HEK293 (cell line): ENCODE results near the gene STRN4.

Source experiments
- CTCF ChIA-PET: fragments of 350-600 bp; formaldehyde crosslinking; extraction: SDS; loops from one replicate; lab custom pipeline; 2021; ENCODE audit warnings: antibody characterized with exemption; lab: Yijun Ruan, JAX
- POLR2A ChIA-PET: fragments of 300-600 bp; formaldehyde crosslinking; extraction: SDS; loops from one replicate; lab custom pipeline; 2020; ENCODE audit warnings: antibody characterized with exemption, inconsistent platforms; lab: Yijun Ruan, JAX
- H3K27ac ChIP-seq: fragments of 200-500 bp; sonication (Bioruptor generic); 2 replicates; pipeline ENCODE4 v1.5.1; 2014; ENCODE audit warnings: low read depth, low read length, control low read depth, inconsistent platforms; ENCODE audit errors: extremely low read depth
- H3K36me3 ChIP-seq, 2 experiments: fragments of 200-500 bp in 1 of 2; sonication (Bioruptor generic) in 1 of 2; 1 replicate in 1 of 2; 2 replicates in 1 of 2; pipeline ENCODE4 v1.5.1; 2014 to 2017; ENCODE audit warnings: inconsistent platforms in 2 of 2, low read length in 2 of 2; ENCODE audit not compliant: control insufficient read depth in 2 of 2, insufficient read depth in 1 of 2
- H3K4me1 ChIP-seq: fragments of 200-500 bp; sonication (Bioruptor generic); 2 replicates; pipeline ENCODE4 v1.5.1; 2014; ENCODE audit warnings: mild to moderate bottlenecking, low read length, inconsistent platforms; ENCODE audit not compliant: control insufficient read depth, insufficient read depth
- H3K4me3 ChIP-seq: 2 replicates; pipeline ENCODE4 v1.5.1; 2011; ENCODE audit warnings: low read depth, mild to moderate bottlenecking, control low read depth, low read length, moderate library complexity
- H3K9me3 ChIP-seq: fragments of 200-500 bp; sonication (Bioruptor generic); 2 replicates; pipeline ENCODE4 v1.5.1; 2014; ENCODE audit warnings: low read depth, low read length, inconsistent platforms; ENCODE audit not compliant: control insufficient read depth, insufficient read depth
- BCL6B ChIP-seq: fragments of 450-650 bp; formaldehyde crosslinking; IDR thresholded peaks from 2 replicates; pipeline ENCODE4 v1.5.1; 2017; ENCODE audit warnings: missing biosample characterization, missing genetic modification characterization
- CTCF ChIP-seq: fragments of 450-650 bp; formaldehyde crosslinking; IDR thresholded peaks from 2 replicates; pipeline ENCODE4 v1.5.1; 2016; ENCODE audit warnings: missing biosample characterization, missing genetic modification characterization
- REST ChIP-seq: fragments of 450-650 bp; formaldehyde crosslinking; IDR thresholded peaks from 2 replicates; pipeline ENCODE4 v1.5.1; 2016; ENCODE audit warnings: missing biosample characterization, missing genetic modification characterization
- TSHZ1 ChIP-seq: fragments of 450-650 bp; formaldehyde crosslinking; IDR thresholded peaks from 2 replicates; pipeline ENCODE4 v1.5.1; 2016; ENCODE audit warnings: missing biosample characterization, missing genetic modification characterization, borderline replicate concordance
- WT1 ChIP-seq: fragments of 450-650 bp; formaldehyde crosslinking; IDR thresholded peaks from 2 replicates; pipeline ENCODE4 v1.5.1; 2016; ENCODE audit warnings: missing biosample characterization, missing genetic modification characterization
- ZFP3 ChIP-seq: fragments of 450-650 bp; formaldehyde crosslinking; IDR thresholded peaks from 2 replicates; pipeline ENCODE4 v1.5.1; 2016; ENCODE audit warnings: low read depth, missing biosample characterization, missing genetic modification characterization
- ZNF138 ChIP-seq: fragments of 450-650 bp; formaldehyde crosslinking; IDR thresholded peaks from 2 replicates; pipeline ENCODE4 v1.5.1; 2016; ENCODE audit warnings: missing biosample characterization, missing genetic modification characterization, borderline replicate concordance
- ZNF214 ChIP-seq: fragments of 450-650 bp; formaldehyde crosslinking; IDR thresholded peaks from 2 replicates; pipeline ENCODE4 v1.5.1; 2017; ENCODE audit warnings: missing biosample characterization, mild to moderate bottlenecking, missing genetic modification characterization, borderline replicate concordance
- ZNF292 ChIP-seq: fragments of 450-650 bp; formaldehyde crosslinking; IDR thresholded peaks from 2 replicates; pipeline ENCODE4 v1.5.1; 2016; ENCODE audit warnings: low read depth, missing biosample characterization, missing genetic modification characterization, borderline replicate concordance
- ZNF354C ChIP-seq: fragments of 450-650 bp; formaldehyde crosslinking; IDR thresholded peaks from 2 replicates; pipeline ENCODE4 v1.5.1; 2016; ENCODE audit warnings: missing biosample characterization, missing genetic modification characterization, low read depth, borderline replicate concordance
- ZNF394 ChIP-seq: fragments of 450-650 bp; formaldehyde crosslinking; IDR thresholded peaks from 2 replicates; pipeline ENCODE4 v1.5.1; 2016; ENCODE audit warnings: missing biosample characterization, missing genetic modification characterization, mild to moderate bottlenecking, moderate library complexity, borderline replicate concordance
- ZNF670 ChIP-seq: fragments of 450-650 bp; formaldehyde crosslinking; IDR thresholded peaks from 2 replicates; pipeline ENCODE4 v1.5.1; 2016; ENCODE audit warnings: missing biosample characterization, missing genetic modification characterization, low read depth
- ZNF677 ChIP-seq: fragments of 450-650 bp; IDR thresholded peaks from 2 replicates; pipeline ENCODE4 v1.5.0; 2018; ENCODE audit warnings: missing biosample characterization, mild to moderate bottlenecking, missing genetic modification characterization, moderate library complexity
- ZNF768 ChIP-seq: fragments of 450-650 bp; formaldehyde crosslinking; IDR thresholded peaks from 2 replicates; pipeline ENCODE4 v1.5.1; 2018; ENCODE audit warnings: missing biosample characterization, mild to moderate bottlenecking, missing genetic modification characterization
- ZNF791 ChIP-seq: fragments of 450-650 bp; formaldehyde crosslinking; IDR thresholded peaks from 2 replicates; pipeline ENCODE4 v1.5.1; 2016; ENCODE audit warnings: missing biosample characterization, missing genetic modification characterization
- ZNF792 ChIP-seq: fragments of 450-650 bp; formaldehyde crosslinking; IDR thresholded peaks from 2 replicates; pipeline ENCODE4 v1.5.1; 2016; ENCODE audit warnings: missing biosample characterization, missing genetic modification characterization
- TF ChIP-seq, protein P1 (sequence below): fragments of 450-650 bp; formaldehyde crosslinking; IDR thresholded peaks from 2 replicates; pipeline ENCODE4 v1.5.1; 2016; ENCODE audit warnings: missing biosample characterization, missing genetic modification characterization
- TF ChIP-seq, protein P2 (sequence below): fragments of 450-650 bp; formaldehyde crosslinking; IDR thresholded peaks from 2 replicates; pipeline ENCODE4 v1.5.1; 2017; ENCODE audit warnings: missing biosample characterization, missing genetic modification characterization
- TF ChIP-seq, protein P3 (sequence below): fragments of 450-650 bp; formaldehyde crosslinking; IDR thresholded peaks from 2 replicates; pipeline ENCODE4 v1.5.1; 2016; ENCODE audit warnings: missing biosample characterization, missing genetic modification characterization

The STRN4 gene

DNA sequence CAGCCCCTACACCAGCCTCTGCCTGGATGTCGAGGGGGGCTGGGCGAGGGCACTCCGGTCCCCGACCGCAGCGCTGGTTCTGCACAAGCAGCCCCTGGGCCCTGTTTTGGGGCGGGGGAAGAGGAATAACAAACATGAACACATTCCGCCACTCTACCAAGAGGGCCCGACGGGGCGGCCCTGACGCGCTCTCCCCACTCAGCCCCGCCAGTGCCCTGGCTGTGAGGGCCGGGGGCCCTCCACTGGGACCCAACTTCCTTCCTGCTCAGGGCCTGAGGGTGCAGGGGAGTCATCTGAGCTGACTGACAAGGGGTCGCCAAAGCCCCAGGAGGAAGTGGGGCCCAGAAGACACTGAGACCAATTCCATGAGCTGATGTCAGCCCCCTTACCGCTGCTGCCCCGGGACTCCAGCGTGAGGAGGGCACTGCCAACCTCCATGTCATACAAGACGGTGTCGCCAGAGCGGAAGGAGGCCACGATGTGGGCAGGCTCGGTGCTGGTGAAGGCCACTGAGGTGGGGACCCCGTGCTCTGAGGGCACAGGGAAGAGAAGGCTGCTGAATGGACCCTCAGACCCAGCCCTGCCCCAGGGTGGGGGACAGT is 23.7 kb downstream of the STRN4 start:
- TF ChIP-seq, protein P1, sequence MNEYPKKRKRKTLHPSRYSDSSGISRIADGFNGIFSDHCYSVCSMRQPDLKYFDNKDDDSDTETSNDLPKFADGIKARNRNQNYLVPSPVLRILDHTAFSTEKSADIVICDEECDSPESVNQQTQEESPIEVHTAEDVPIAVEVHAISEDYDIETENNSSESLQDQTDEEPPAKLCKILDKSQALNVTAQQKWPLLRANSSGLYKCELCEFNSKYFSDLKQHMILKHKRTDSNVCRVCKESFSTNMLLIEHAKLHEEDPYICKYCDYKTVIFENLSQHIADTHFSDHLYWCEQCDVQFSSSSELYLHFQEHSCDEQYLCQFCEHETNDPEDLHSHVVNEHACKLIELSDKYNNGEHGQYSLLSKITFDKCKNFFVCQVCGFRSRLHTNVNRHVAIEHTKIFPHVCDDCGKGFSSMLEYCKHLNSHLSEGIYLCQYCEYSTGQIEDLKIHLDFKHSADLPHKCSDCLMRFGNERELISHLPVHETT = no peak
- no peak for TF ChIP-seq ZNF214 (tag by site-specific recombination)
- no peak for TF ChIP-seq ZNF677 (tag by site-specific recombination)
- TF ChIP-seq ZNF768 = no peak
- TF ChIP-seq TSHZ1 (tag by site-specific recombination) = no peak
- TF ChIP-seq, protein P2, sequence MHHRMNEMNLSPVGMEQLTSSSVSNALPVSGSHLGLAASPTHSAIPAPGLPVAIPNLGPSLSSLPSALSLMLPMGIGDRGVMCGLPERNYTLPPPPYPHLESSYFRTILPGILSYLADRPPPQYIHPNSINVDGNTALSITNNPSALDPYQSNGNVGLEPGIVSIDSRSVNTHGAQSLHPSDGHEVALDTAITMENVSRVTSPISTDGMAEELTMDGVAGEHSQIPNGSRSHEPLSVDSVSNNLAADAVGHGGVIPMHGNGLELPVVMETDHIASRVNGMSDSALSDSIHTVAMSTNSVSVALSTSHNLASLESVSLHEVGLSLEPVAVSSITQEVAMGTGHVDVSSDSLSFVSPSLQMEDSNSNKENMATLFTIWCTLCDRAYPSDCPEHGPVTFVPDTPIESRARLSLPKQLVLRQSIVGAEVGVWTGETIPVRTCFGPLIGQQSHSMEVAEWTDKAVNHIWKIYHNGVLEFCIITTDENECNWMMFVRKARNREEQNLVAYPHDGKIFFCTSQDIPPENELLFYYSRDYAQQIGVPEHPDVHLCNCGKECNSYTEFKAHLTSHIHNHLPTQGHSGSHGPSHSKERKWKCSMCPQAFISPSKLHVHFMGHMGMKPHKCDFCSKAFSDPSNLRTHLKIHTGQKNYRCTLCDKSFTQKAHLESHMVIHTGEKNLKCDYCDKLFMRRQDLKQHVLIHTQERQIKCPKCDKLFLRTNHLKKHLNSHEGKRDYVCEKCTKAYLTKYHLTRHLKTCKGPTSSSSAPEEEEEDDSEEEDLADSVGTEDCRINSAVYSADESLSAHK (tag by site-specific recombination) = no peak
- no peak for TF ChIP-seq ZFP3 (tag by site-specific recombination)
- no peak for TF ChIP-seq ZNF792 (tag by site-specific recombination)
- no peak for TF ChIP-seq ZNF394 (tag by site-specific recombination)
- TF ChIP-seq ZNF670 (tag by site-specific recombination) = no peak
- TF ChIP-seq ZNF791 = no peak
- TF ChIP-seq, protein P3, sequence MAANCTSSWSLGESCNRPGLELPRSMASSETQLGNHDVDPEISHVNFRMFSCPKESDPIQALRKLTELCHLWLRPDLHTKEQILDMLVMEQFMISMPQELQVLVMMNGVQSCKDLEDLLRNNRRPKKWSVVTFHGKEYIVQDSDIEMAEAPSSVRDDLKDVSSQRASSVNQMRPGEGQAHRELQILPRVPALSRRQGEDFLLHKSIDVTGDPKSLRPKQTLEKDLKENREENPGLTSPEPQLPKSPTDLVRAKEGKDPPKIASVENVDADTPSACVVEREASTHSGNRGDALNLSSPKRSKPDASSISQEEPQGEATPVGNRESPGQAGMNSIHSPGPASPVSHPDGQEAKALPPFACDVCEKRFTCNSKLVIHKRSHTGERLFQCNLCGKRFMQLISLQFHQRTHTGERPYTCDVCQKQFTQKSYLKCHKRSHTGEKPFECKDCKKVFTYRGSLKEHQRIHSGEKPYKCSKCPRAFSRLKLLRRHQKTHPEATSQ (tag by site-specific recombination) = no peak
- no peak for TF ChIP-seq REST (tag by site-specific recombination)
- no peak for TF ChIP-seq ZNF138 (tag by site-specific recombination)
- no peak for TF ChIP-seq CTCF
- TF ChIP-seq ZNF354C (tag by site-specific recombination) = no peak
- no peak for TF ChIP-seq WT1 (tag by site-specific recombination)
- TF ChIP-seq BCL6B (tag by site-specific recombination) = no peak
- TF ChIP-seq ZNF292 = no peak
- H3K36me3 ChIP-seq = peaks cover 27 to 84% of the 10 kb centered on the region in 2 experiments; a peak in 2 of 3 replicates
- ChIA-PET CTCF (no interaction called here), POLR2A (no interaction called here)
- H3K27ac ChIP-seq = no peak overlapping the region
- H3K9me3 ChIP-seq = no peaks in the 10 kb centered on the region
- no peaks in the 10 kb centered on the region; the same call in 1 of the 2 replicates for H3K4me1 ChIP-seq
- H3K4me3 ChIP-seq = no peak overlapping the region
